Measurements from ENCODE around the gene HAT1. TPM values are rescaled to one million over a fixed set of nuclear protein-coding genes. Genes with fewer than 3 reads are reported as not detected.

Gene HAT1
- polyA plus RNA-seq, 3 donors = 16.9 to 63.3 (median 62.8) TPM

GRCh38 chr2:171966688-171967087 is 44.4 kb downstream of the HAT1 start:
- H3K27me3 Mint-ChIP-seq (ENCODE audit: low read depth in 3 of 3) = no peaks in the 10 kb centered on the region
- H2AFZ ChIP-seq (ENCODE audit: insufficient read depth, low read depth, low read length, poor library complexity, severe bottlenecking) = no peak overlapping the region
- no peaks in the 10 kb centered on the region for H3K9me3 Mint-ChIP-seq
- H3K9ac ChIP-seq (ENCODE audit: insufficient read depth, low read length, poor library complexity, severe bottlenecking) = no peak overlapping the region
- H3K27ac ChIP-seq (ENCODE audit: low read depth in 1 of 2, low read length in 2 of 2) = no peak overlapping the region
- H3K27me3 ChIP-seq (ENCODE audit: control insufficient read depth in 2 of 2, insufficient read depth in 2 of 2, low read length in 2 of 2) = no peaks in the 10 kb centered on the region
- no peak overlapping the region for H3K4me3 ChIP-seq (replicated peaks in 1 of 3; ENCODE audit: low read depth in 2 of 3, low read length in 3 of 3)
- no peak overlapping the region for H3K27ac Mint-ChIP-seq
- H3K4me1 Mint-ChIP-seq = no peaks in the 10 kb centered on the region
- TF ChIP-seq CTCF (IDR thresholded peaks at IDR 0.05) = no peak
- peaks cover 37% of the 10 kb centered on the region in 2 donors for H3K36me3 Mint-ChIP-seq
- peaks cover 32 to 53% of the 10 kb centered on the region in 2 donors for H3K36me3 ChIP-seq (replicated peaks in 1 of 2; ENCODE audit: control insufficient read depth in 1 of 2, insufficient read depth in 2 of 2, low read length in 2 of 2)
- intact Hi-C loops (cut with micrococcal nuclease) = no loop called here
- H3K9me3 ChIP-seq (replicated peaks in 1 of 2; ENCODE audit: control insufficient read depth in 1 of 2, insufficient read depth in 1 of 2, low read length in 2 of 2) = no peaks in the 10 kb centered on the region
- H3K79me2 ChIP-seq (ENCODE audit: insufficient read depth, low read length) = peaks cover 3% of the 10 kb centered on the region
- no peak for DNase-seq
- no peak overlapping the region for H3K4me2 ChIP-seq (replicated peaks; ENCODE audit: extremely low read depth, low read length, poor library complexity, severe bottlenecking)
- H4K20me1 ChIP-seq (ENCODE audit: insufficient read depth, low read length) = no peaks in the 10 kb centered on the region
- H3K4me3 Mint-ChIP-seq = no peak overlapping the region
- H3K4me1 ChIP-seq (ENCODE audit: control insufficient read depth in 1 of 2, insufficient read depth in 2 of 2, low read length in 2 of 2) = no peaks in the 10 kb centered on the region

GRCh38 chr2:171968509-171968908 is 46.2 kb downstream of the HAT1 start:
- intact Hi-C loops (cut with micrococcal nuclease) = no loop called here
- H3K27ac ChIP-seq (ENCODE audit: low read depth in 1 of 2, low read length in 2 of 2) = no peak overlapping the region
- H3K79me2 ChIP-seq (ENCODE audit: insufficient read depth, low read length) = no peaks in the 10 kb centered on the region
- Mint-ChIP-seq H3K36me3 (peaks cover 42 to 43% of the 10 kb centered on the region in 2 donors), H3K27me3 (ENCODE audit: low read depth in 3 of 3) (no peaks in the 10 kb centered on the region), H3K27ac (no peak overlapping the region), H3K9me3 (no peaks in the 10 kb centered on the region), H3K4me1 (peaks cover 2% of the 10 kb centered on the region), H3K4me3 (no peak overlapping the region)
- H3K9ac ChIP-seq (ENCODE audit: insufficient read depth, low read length, poor library complexity, severe bottlenecking) = no peak overlapping the region
- no peak for DNase-seq
- TF ChIP-seq CTCF (IDR thresholded peaks at IDR 0.05) = no peak
- no peaks in the 10 kb centered on the region for H3K9me3 ChIP-seq (replicated peaks in 1 of 2; ENCODE audit: control insufficient read depth in 1 of 2, insufficient read depth in 1 of 2, low read length in 2 of 2)
- no peaks in the 10 kb centered on the region for H3K27me3 ChIP-seq (ENCODE audit: control insufficient read depth in 2 of 2, insufficient read depth in 2 of 2, low read length in 2 of 2)
- H3K4me1 ChIP-seq (ENCODE audit: control insufficient read depth in 1 of 2, insufficient read depth in 2 of 2, low read length in 2 of 2) = no peaks in the 10 kb centered on the region
- peaks cover 32 to 64% of the 10 kb centered on the region in 2 donors for H3K36me3 ChIP-seq (replicated peaks in 1 of 2; ENCODE audit: control insufficient read depth in 1 of 2, insufficient read depth in 2 of 2, low read length in 2 of 2)
- H3K4me2 ChIP-seq (replicated peaks; ENCODE audit: extremely low read depth, low read length, poor library complexity, severe bottlenecking) = no peak overlapping the region
- H2AFZ ChIP-seq (ENCODE audit: insufficient read depth, low read depth, low read length, poor library complexity, severe bottlenecking) = no peak overlapping the region
- no peaks in the 10 kb centered on the region for H4K20me1 ChIP-seq (ENCODE audit: insufficient read depth, low read length)
- H3K4me3 ChIP-seq (replicated peaks in 1 of 3; ENCODE audit: low read depth in 2 of 3, low read length in 3 of 3) = no peak overlapping the region

All from CD14-positive monocyte (primary cell).